ENCODE data around the gene GPRC5A. TPM values are rescaled to one million over a fixed set of nuclear protein-coding genes. Genes with fewer than 3 reads are reported as not detected.

Gene GPRC5A
- total and polyA plus RNA-seq, 2 of the 4 experiments (the other 2 are of a cell fraction): 49.6 to 201 TPM

DNA sequence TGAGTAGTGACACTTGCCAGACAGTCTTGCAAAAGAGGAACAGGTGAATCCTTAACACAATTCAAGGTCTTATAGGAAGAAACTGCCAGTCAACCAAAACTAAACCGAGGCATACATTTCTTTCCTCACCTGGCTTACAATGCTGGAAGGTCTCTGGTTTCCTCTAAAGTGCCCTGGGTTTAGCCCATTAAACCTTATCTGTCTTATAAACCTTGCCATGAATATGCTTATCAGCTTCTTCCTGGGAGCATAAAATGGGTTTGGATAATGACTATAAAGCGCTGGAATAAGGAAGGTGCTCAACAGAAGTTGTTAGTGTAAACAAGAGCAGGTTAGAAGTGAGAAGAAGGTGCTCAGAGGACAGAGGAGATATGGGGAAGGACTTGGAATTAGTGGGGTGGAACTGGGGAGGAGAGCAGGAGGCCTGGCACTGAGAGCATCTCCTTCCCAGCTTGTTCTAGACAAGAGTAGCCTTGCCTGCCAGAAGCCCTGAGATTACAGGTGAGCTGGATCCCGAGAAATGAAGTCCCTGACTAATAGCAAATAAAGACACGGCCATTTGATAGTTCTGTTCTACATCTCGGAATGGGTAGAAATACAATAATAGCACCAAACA lies 14.1 kb upstream of the GPRC5A start:
- no peak overlapping the region for H2AK9ac ChIP-seq (replicated peaks; ENCODE audit: low read depth, low read length, poor library complexity)
- H3K56ac ChIP-seq (ENCODE audit: extremely low read depth, insufficient read depth, low read length): no peak overlapping the region
- H3K18ac ChIP-seq (ENCODE audit: low read depth, low read length): no peak overlapping the region; the same call in 1 of the 2 replicates
- DNase-seq: no peak
- H3K27ac ChIP-seq (ENCODE audit: insufficient read depth, low read length): no peak overlapping the region; the same call in 1 of the 2 replicates
- TF ChIP-seq FOS (IDR thresholded peaks at IDR 0.05; ENCODE audit: low read depth, low read length): no peak
- TF ChIP-seq CTCF (conservative IDR thresholded peaks at IDR 0.05; ENCODE audit: low read depth, low read length): no peak
- TF ChIP-seq POLR2A (IDR thresholded peaks at IDR 0.05; ENCODE audit: low read depth, low read length): no peak
- TF ChIP-seq USF2 (IDR thresholded peaks at IDR 0.05; ENCODE audit: low read depth, low read length): no peak
- TF ChIP-seq CHD1 (IDR thresholded peaks at IDR 0.05; ENCODE audit: low read depth, low read length): no peak
- no peak for TF ChIP-seq MAFK (IDR thresholded peaks at IDR 0.05; ENCODE audit: low read depth, low read length)
- no peak for TF ChIP-seq SMC3 (IDR thresholded peaks at IDR 0.05; ENCODE audit: low read depth, low read length)
- TF ChIP-seq RFX5 (IDR thresholded peaks at IDR 0.05; ENCODE audit: low read depth, low read length): no peak
- no peak for TF ChIP-seq ELK1 (IDR thresholded peaks at IDR 0.05; ENCODE audit: borderline replicate concordance, low read depth, low read length)
- no peak for TF ChIP-seq NFE2L2 (IDR thresholded peaks at IDR 0.05; ENCODE audit: low read depth, low read length)
- no peak for TF ChIP-seq CEBPB (IDR thresholded peaks at IDR 0.05; ENCODE audit: low read depth, low read length)
- TF ChIP-seq RAD21 (IDR thresholded peaks at IDR 0.05; ENCODE audit: low read length): no peak
- no peak for TF ChIP-seq RCOR1 (IDR thresholded peaks at IDR 0.05; ENCODE audit: insufficient replicate concordance, low read length)
- TF ChIP-seq BHLHE40 (IDR thresholded peaks at IDR 0.05; ENCODE audit: low read depth, low read length): no peak
- no peaks in the 10 kb centered on the region for H4K20me1 ChIP-seq (ENCODE audit: insufficient read depth, low read length)
- H2BK5ac ChIP-seq (ENCODE audit: low read depth, low read length, poor library complexity, severe bottlenecking): no peak overlapping the region
- H3K9me1 ChIP-seq (ENCODE audit: insufficient read depth, low read length): peaks cover 18% of the 10 kb centered on the region
- H3K4me1 ChIP-seq (ENCODE audit: control insufficient read depth, insufficient read depth, low read length): peaks cover 17% of the 10 kb centered on the region
- peak overlapping the region in 1 of 2 experiments; percentile 5; a peak in 1 of 4 replicates for H4K8ac ChIP-seq (ENCODE audit: low read depth in 2 of 2, low read length in 2 of 2)
- H3K14ac ChIP-seq (replicated peaks; ENCODE audit: low read depth, low read length): no peak overlapping the region
- peaks cover 8 to 36% of the 10 kb centered on the region in 2 experiments for H3K79me1 ChIP-seq (ENCODE audit: low read depth in 1 of 2, low read length in 2 of 2)
- in situ Hi-C loops (cut with MboI; ENCODE audit: low sequenced_read_pairs): no loop called here
- dilution Hi-C loops (cut with HindIII; ENCODE audit: low sequenced_read_pairs, unreplicated experiment): no loop called here
- no peak overlapping the region for H3K9ac ChIP-seq (ENCODE audit: low read depth, low read length)
- H2BK15ac ChIP-seq (ENCODE audit: low read depth, low read length): peak overlapping the region; percentile 27; the same call in 1 of the 3 replicates
- H3K23ac ChIP-seq (ENCODE audit: low read depth, low read length): peak overlapping the region; percentile 35; the same call in 1 of the 2 replicates
- no TSS peak for BruUV-seq (replicated peaks)
- POLR2A ChIA-PET (ENCODE audit: unreplicated experiment): no interaction called here
- no peaks in the 10 kb centered on the region for H3K27me3 ChIP-seq (ENCODE audit: control insufficient read depth, insufficient read depth, low read length)
- WGBS, 2 experiments (ENCODE audit: extremely low coverage in 2 of 2, insufficient read length in 1 of 2): 100% methylated on average over 1 of the region's 5 CpGs; no CpG with 5 or more reads in 1 of the 2 experiments
- no peaks in the 10 kb centered on the region for H3K9me3 ChIP-seq (ENCODE audit: control insufficient read depth, insufficient read depth, low read length)
- ATAC-seq (ENCODE audit: low read depth): no peak
- H4K5ac ChIP-seq (ENCODE audit: low read depth, low read length): peak overlapping the region; percentile 8; the same call in 1 of the 2 replicates
- H4K91ac ChIP-seq (ENCODE audit: insufficient read depth, low read depth, low read length): peak overlapping the region; percentile 21; the same call in 1 of the 2 replicates
- CTCF ChIA-PET: interaction anchor here (0.5 kb wide), 1 partner anchor 326 kb away, joined by 3 read pairs; no protein-coding TSS in a partner anchor
- H2AK5ac ChIP-seq (ENCODE audit: low read depth, low read length): peak overlapping the region; percentile 75; the same call in 1 of the 2 replicates
- H2AFZ ChIP-seq (replicated peaks; ENCODE audit: low read length, poor library complexity): no peak overlapping the region
- no peaks in the 10 kb centered on the region; the same call in 1 of the 2 replicates for H3K36me3 ChIP-seq (ENCODE audit: control insufficient read depth, insufficient read depth, low read length)
- H3K4me3 ChIP-seq (ENCODE audit: insufficient read depth, low read depth, low read length): no peak overlapping the region
- no peak overlapping the region for H3K4me2 ChIP-seq (ENCODE audit: low read depth, low read length)
- H2BK120ac ChIP-seq (ENCODE audit: low read depth, low read length): peak overlapping the region; percentile 68
- peak overlapping the region; percentile 22; the same call in 1 of the 2 replicates for H2BK20ac ChIP-seq (ENCODE audit: low read depth, low read length)
- intact Hi-C loops (cut with micrococcal nuclease): no loop called here
- peak overlapping the region; percentile 15; the same call in 1 of the 2 replicates for H3K4ac ChIP-seq (ENCODE audit: low read depth, low read length)
